HG03520 (cell line): ENCODE data around the gene ARPP21.

Source experiments
- ATAC-seq: cut with Tn5 transposase; IDR thresholded peaks from one replicate; pipeline ENCODE4 v1.9.1; 2021; ENCODE audit warnings: mild to moderate bottlenecking, moderate library complexity; ENCODE audit not compliant: unreplicated experiment

Gene ARPP21

DNA sequence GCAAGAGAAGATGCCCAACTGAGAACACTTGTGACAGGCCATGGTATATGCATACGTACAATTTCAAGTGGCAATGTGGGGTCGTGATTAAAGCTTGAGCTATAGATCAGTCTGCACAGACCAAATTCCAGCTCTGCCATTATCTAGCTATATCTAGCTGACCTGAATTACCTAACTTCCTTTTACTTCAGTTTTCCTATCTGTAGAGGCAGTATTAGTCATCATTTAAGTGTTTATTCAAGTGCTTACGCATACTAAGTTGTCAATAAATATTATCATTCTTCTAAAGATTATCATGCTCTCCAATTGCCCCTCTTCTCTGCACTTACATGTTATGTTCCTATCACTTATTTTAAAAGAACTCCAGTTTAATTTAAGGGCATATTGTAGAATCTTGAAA is 87.9 kb downstream of the ARPP21 start:
- no peak for ATAC-seq

DNA sequence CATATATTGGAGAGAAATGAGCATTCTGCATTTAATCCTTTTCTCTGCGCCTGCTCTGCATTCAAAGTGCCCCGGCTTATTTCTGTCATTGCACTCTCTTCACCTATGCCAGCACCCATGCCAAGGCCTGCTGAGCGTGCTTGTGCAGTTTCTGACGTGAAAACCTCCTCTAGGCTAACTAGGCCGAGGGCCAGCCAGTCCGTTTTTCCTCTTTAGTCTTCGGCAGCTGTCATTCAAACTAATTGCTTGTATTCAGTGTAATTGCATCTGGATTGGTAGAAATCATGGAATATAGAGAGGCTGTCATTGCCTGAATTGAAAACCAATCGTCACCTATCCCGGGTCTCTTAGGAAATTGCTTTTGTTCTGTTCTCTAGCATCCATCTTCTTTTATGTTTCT is 94.0 kb downstream of the ARPP21 start:
- ATAC-seq: no peak

DNA sequence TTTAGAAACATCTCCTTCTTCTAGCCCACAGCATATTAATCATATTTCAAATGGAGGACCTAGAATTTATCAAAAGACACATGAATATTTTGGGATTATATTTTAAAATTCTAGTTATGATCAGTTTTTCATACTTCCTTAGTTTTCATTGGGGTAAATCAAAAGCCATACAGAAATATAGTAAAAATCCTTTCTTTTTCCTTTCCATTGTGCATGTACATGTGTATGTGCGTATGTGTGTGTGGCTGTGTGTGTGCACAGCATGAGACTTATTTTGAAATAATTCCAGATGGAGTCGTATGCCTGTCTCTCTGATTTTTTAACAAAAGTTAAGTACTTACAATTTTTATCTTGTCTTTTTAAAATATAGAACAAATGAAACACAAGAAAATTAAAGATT is 94.5 kb downstream of the ARPP21 start:
- ATAC-seq: no peak

DNA sequence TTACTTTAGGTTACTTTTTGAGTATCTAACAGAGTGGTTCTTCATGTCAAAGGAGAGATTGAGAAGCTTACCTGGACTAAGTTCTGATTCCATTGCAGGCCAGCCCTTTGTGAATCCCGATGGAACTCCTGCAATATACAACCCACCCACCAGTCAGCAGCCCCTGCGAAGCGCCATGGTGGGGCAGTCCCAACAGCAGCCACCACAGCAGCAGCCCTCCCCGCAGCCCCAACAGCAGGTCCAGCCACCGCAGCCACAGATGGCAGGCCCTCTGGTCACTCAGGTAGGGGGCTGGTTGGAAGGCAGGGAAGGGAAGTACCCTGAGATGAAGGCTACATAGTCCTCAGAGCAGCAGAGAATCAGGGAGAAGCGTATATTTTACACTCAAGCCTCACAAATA is 97.8 kb downstream of the ARPP21 start:
- no peak for ATAC-seq

DNA sequence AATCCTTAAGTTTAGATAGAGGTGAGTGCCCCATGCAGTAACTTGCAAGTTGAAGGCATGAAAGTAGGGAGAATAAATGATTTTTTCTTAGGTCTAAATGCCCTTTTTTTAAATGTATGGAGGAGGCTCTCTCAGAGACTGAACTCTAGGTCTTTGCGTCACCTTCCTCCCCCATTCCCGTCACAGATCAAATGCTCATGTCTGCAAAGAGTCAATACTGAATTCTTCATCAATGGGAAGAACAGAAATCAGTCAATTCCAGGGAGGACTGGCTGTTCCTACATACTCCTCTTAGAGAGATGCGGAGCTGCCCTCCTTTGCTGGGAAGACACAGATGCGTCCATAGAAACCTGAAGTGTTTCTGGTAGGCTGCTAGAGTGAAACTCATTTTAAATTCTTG is 98.2 kb downstream of the ARPP21 start:
- ATAC-seq: no peak

DNA sequence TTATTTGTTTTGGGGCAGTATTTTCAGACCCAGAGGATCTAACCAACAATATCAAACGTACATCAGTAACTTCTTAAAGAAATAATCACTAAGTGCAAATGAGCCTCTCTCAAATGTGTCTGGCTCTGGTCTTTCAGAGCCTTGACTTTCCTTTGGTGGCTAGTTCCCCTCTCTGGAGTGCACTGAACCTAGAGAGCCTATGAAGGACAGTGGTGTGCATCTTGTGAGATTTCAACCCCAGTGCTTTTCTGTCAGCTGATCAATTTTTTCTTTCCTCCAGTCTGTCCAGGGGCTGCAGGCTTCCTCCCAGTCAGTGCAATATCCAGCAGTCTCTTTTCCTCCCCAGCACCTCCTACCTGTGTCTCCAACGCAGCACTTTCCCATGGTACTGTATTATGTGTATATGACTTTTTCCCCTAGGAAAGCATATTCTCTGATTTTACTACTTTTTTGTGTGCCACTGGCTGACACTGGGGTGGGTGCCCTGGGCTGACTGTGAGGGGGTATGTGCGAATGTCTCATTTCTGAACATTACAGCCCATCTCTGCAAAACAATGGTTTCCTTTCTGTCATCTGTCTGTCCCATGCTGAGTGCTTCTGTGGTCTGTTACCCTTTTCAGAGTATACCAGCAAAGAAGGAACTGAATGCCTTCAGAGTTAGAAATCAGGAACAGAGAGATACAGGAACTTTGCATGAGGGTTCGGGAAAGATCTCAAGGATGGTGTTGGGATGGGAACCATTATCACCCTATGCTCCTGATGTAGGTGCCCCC is 98.8 kb downstream of the ARPP21 start:
- ATAC-seq: no peak

DNA sequence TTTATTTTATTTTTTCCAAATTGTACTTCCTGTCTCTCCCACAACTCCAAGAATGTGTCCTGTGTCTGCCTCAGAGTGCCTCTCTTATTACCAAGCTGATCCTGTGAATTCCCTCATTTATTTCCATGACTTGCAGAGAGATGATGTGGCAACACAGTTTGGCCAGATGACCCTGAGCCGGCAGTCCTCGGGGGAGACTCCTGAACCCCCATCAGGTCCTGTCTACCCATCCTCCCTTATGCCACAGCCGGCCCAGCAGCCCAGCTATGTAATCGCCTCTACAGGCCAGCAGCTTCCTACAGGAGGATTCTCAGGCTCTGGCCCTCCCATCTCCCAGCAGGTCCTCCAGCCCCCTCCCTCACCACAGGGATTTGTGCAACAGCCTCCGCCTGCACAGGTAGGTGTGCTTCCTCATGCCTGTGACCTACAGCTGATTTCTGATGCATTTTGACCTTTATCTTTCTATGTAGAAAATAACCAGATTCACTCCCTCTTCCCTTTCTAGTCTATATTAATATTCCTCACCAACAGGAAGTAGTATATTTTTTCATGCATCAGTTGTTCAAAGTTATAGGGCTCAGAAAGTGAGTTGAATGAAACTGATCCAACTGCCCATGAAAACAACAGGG is 100.0 kb downstream of the ARPP21 start:
- no peak for ATAC-seq

DNA sequence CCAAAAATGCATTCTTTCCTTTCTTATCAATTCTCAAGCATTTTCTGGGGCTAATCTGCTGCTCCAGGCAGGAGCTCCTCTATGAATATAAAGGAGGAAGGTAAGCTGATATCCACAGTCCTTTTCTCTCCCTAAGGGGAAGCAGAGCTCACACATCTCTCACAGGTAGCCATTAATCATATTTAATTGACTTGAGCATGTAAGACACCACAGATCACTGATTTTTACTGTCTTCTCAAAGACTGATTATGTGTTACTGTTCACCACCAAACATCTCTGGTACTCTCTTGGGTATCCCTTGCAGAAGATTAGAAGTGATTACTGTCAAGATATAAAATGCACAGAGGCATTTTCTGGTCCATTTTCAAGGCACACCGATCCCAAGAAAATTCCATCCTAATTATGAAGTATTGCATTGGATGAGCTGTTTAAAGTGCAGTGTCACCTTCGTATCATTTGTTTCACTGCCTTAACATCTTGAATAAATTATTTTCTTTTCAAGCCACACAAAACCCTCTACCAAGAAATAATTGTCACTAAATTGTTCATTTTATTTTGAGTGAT is 100.7 kb downstream of the ARPP21 start:
- no peak for ATAC-seq

DNA sequence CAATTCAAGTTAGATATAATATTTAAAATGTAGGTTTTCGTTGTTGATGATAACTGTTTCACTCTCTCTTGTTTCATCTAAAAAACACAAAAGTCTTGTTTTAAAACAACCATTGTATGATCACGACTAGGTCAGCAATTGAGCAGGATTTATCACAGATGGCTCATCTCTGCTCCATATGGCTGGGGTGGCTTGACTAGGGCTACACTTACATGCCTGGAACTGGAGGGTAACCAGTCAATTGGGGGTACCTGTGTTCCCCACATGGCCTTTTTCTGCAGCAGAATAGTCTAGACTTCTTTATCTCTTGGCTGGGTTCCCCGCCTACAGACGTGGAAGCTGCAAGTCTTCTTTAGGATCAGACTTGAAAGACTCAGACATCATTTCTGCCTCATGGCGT is 103.9 kb downstream of the ARPP21 start:
- no peak for ATAC-seq

DNA sequence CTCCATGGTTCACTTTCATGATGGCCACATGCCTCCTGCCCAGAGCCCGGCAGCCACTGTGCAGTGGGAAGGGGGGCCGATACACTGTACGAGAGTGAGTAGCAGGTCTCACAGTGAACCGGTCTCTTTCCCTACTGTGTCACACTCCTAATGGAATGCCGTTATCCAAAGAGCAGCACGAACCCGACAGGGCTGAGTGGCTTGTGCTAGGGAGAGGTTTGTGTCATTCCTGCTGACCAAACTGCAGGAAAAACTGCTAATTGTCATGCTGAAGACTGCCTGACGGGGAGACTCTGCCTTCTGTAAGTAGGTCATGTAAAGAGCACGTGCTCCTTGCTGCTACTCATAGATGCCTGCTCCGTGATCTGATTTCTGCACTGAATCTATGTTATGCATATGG is 105.1 kb downstream of the ARPP21 start:
- no peak for ATAC-seq

DNA sequence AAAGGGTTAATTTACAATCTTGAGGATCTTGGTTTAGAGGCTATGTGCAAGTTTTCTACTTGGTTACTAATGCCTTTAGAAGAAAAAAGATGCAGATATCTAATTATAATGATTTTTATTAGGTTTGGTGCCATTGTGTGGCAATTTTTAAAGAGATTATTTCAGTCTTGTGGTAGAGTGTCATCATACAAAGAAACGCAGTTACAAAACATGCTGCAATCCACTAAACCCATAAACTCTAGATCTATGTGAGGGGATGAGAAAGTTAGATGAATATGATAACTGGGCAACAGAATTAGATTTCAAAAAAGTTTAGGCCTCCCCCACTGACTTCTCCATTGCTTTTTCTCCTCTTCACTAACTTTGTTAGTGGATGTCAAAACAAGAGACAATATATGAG is 106.0 kb downstream of the ARPP21 start:
- ATAC-seq: no peak

DNA sequence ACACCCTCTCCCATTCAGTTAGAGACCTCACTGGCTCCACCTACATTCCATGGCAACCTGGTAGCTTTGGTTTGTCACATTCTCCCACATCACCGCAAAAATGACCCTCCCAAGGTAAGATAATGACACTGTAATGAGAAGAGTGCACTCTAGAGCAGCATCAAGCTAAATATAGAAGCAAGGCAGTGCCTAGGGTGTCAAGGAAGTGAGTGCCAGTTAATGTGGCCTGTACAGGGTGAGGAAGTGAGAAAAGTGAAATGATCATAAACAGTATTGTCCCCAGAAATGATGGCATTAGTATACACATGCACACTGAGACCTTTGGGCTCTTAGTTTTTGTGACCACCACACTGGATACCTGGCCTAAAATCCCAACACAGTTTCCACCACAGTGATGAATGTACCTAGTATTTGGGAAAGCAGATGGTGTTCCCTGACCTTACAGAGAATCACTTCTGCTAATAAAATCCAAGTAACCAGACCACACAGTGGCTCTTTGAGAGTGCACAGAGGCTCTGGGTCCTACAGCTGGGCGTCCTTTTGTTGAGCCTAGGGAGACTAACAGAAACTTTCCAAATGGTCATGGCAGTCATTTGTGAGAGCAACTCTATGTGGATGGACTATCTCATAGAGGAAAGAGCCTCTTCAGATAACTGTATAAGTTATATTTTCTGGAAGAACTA is 106.6 kb downstream of the ARPP21 start:
- ATAC-seq: no peak

DNA sequence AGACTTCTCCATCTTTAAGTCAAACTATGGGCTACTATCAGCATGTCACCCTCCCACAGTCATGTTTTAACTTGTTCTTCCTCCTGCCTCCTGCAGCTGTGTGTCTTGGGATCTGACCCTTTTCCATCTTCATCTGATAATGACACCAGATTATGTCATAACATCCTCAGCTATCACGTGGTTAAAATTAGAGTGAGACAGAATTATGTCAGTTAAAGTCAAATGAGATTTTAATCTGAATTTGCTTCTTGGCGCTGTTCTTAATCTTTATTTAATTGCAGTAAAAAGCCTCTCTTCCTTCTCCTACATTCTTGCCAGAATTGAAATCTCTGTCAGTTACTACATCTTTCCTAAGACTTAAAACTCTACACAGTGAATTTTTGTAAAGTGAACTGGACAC is 107.2 kb downstream of the ARPP21 start:
- ATAC-seq: no peak

DNA sequence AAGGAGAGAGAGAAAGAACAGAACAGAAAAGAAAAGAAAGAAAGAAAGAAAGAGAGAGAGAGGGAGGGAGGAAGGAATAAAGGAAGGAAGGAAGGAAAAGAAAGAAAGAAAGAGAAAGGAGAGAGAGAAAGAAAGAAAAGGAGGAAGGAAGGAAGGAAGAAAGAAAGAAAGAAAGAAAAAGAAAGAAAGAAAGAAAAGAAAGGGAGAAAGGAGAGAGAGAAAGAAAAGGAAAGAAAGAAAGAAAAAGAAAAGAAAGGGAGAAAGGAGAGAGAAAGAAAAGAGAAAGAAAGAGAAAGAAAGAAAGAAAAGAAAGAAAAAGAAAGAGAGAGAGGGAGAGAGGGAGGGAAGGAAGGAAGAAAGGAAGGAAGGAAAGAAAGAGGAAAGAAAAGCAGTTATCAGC is 108.8 kb downstream of the ARPP21 start:
- ATAC-seq: no peak

DNA sequence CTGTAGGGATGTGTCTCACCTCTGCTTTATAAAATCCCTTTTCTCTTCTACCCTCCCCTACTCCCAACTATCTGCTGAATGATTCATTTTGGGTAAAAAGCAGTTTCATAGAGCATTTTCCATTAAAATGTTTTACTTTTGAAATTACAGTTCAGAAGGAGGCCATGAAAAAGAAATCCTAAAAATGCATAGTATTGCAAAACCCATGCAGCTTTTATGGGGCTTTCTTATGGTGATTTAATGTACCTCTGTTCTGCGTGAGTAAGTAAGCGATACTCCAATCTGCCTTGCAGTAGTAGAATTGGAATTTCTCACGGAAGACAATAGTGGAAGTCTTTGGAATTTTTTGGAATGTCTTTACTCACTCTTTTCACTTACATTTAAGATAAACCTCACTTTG is 111.9 kb downstream of the ARPP21 start:
- ATAC-seq: no peak

DNA sequence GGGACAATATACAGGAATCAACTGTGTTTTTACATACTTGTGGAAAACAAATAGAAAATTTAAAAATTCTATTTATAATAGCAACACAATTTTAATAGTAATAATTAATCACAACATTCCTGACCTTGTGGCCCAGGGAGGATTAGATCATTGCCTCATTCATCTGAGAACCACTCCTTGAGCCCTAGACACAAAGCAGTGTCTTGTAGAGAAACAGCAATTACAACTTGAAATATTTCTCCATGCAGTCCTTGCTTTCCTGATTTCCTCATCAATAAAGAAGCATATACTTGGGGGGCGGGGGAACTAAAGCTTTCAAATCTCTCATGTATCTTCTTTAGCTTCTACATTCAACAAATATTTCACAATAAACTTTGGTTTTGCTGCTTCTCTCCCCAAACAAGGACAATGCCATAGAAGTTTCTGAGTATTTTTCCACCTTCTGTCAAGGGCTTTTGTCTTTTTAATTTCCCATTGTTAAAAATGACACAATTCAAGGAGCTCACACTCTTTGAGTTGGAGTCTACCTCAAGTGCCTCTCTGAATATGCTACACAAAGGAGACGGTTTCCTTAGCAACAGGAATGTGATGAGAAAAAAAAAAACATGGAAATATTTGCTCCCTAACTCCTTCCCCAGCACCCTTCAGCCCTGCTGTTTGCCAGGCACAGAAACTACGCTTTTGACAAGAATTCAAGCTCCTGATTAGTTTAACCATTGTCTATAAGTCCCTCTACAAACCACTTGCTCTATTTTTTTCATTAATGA is 118.8 kb downstream of the ARPP21 start:
- no peak for ATAC-seq

DNA sequence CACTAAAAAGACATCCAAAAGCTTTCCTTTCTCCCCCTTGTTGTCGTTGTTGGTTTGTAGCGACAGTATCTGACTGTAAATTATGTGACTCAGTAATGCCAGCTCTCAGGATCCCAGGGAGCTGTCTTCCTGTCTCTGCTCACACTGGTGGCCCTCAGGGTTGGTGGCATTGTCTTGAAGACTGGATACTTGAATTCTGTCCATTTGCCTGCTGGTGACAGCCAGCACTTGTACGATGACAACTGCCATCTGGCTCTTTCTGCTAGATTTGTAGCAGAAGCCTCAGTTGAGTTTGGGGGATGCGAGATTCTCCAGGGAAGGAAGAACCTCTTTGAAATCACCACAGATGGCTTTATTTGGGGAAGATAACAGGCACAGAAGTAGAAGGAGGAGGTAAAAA is 120.8 kb downstream of the ARPP21 start:
- ATAC-seq: no peak

DNA sequence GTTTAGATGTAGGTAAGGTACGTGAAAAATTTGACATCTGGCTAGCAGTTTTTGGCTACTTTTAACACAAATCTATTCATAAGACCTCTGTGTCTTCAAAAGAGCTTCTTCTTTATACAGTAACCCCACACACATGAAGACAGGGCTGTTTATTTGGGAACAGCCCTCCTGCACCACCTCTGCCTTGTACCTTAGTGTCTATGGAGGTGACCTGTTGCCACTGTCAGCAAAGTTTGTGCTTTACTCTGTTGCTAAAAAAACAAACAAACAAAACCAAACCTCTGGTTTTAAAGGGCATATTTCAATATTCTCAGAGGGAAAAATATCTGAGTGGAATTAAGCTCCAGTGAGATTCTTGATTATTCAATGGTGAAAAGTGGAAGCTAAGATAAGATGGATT is 122.0 kb downstream of the ARPP21 start:
- ATAC-seq: no peak

DNA sequence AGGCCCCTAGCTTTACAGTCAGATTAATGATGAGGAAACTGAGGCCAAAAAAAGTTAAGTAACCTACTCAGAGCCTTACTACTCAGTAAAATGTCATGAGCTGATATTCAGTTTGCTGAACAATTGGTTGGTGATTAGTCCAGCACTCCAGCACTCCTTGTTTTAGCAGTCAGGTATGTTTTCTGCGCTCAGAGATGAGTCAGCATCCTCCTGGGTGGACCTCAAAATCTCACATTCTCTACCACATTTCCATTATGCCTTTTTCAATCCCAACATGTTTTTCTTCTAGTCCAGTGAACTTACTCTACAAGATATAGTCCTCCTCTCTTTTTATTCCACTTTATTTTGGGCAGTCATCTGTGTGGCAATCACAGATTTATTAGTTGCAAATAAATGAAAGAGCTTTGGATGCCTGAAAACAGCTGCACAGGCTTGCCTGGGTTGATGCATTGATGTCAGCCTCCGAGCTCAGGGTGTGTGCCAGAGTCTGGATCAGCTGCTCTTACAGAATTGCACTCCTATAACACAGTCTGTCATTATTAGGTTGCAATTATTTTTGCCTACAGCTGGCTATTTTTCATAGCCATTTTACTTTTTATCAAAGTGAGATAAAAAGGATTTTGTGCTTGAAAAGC is 133.2 kb downstream of the ARPP21 start:
- ATAC-seq: no peak

DNA sequence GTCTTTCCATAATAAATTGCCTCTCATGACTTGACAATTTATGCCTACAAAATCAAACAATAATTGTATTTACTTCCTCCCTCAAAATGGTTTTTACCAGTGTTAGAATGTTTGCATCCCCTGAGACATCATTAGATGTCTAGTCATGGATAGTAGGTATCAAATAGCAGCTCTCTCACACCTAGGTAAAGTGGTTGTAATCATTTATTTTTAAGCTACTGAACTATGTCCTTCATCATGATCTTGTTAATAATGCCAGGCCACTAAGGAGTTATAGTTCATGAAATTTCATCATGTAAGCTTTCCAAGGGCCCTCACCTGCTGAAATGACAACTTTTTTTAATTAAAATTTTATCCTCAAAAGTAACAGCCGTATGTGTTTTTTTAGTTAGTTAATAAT is 134.1 kb downstream of the ARPP21 start:
- ATAC-seq: no peak

DNA sequence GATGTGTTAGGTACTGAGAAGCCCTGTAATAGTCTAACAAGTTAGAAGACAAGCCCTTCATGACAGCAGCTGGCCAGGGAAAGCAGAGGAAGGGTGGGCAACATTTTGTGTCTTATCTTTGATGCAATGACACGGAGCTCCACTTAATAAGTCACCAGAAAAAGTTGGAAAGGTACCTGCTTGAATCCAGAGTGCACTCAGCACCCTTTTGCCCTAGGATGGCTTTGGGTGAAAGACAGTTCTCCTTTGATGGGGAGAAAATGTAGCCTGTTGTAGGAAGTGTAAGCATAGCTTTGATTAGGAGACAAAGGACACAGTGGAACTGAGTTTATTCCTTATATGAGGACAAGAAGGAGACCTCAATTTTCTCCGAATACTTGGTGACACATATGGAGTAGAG is 137.0 kb downstream of the ARPP21 start:
- ATAC-seq: no peak
